ENCODE results near the gene FAM161A. TPM values are rescaled to one million over a fixed set of nuclear protein-coding genes. Genes with fewer than 3 reads are reported as not detected.
A peak's percentile ranks its signal among the peaks of the same experiment; 100 is the strongest.
"Not testable (repeated sequence)": the region's sequence is repeated elsewhere in the genome, so short reads cannot be mapped to it uniquely, and the experiment has no call there.

Gene FAM161A
- total and polyA plus RNA-seq, 2 experiments from 2014 or later = 4.5 to 9.4 TPM

GRCh38 chr2:61887717-61888266 lies 33.9 kb upstream of the FAM161A start:
- H3K36me3 ChIP-seq = peaks cover 15% of the 10 kb centered on the region
- TF ChIP-seq CTCF (IDR thresholded peaks at IDR 0.05; ENCODE audit: low read depth, low read length) = no peak
- no peaks in the 10 kb centered on the region for H3K9me3 ChIP-seq (ENCODE audit: low read depth)
- H3K4me3 ChIP-seq = peak overlapping the region; percentile 77
- H3K4me1 ChIP-seq (ENCODE audit: low read depth) = no peaks in the 10 kb centered on the region
- DNase-seq (ENCODE audit: low read depth in 1 of 2, low spot score in 1 of 2) = peak; percentile 22 to 53
- H3K27ac ChIP-seq = peak overlapping the region; percentile 99
- no peaks in the 10 kb centered on the region for H3K27me3 ChIP-seq

GRCh38 chr2:61885896-61886603 lies 32.2 kb upstream of the FAM161A start:
- H3K4me3 ChIP-seq = peak overlapping the region; percentile 77
- H3K36me3 ChIP-seq = peaks cover 29% of the 10 kb centered on the region

GRCh38 chr2:61882850-61883249 lies 29.0 kb upstream of the FAM161A start:
- no peaks in the 10 kb centered on the region for H3K27me3 ChIP-seq
- DNase-seq (ENCODE audit: low read depth in 1 of 2, low spot score in 1 of 2) = no peak
- no peaks in the 10 kb centered on the region for H3K9me3 ChIP-seq (ENCODE audit: low read depth)
- H3K27ac ChIP-seq = no peak overlapping the region
- TF ChIP-seq CTCF (IDR thresholded peaks at IDR 0.05; ENCODE audit: low read depth, low read length) = no peak
- H3K4me1 ChIP-seq (ENCODE audit: low read depth) = no peaks in the 10 kb centered on the region
- H3K36me3 ChIP-seq = peaks cover 57% of the 10 kb centered on the region
- H3K4me3 ChIP-seq = no peak overlapping the region

More at GRCh38 chr2:61885896-61886603, 32.2 kb upstream of the FAM161A start:
- Histone ChIP-seq H3K27ac (no peak overlapping the region), H3K9me3 (ENCODE audit: low read depth) (no peaks in the 10 kb centered on the region), H3K27me3 (no peaks in the 10 kb centered on the region), H3K4me1 (ENCODE audit: low read depth) (no peaks in the 10 kb centered on the region)
- no peak for TF ChIP-seq CTCF (IDR thresholded peaks at IDR 0.05; ENCODE audit: low read depth, low read length)
- DNase-seq (ENCODE audit: low read depth in 1 of 2, low spot score in 1 of 2) = no peak

GRCh38 chr2:61879351-61879750 lies 25.5 kb upstream of the FAM161A start:
- peaks cover 86% of the 10 kb centered on the region for H3K36me3 ChIP-seq
- not testable (repeated sequence) for H3K4me1 ChIP-seq (ENCODE audit: low read depth); DNase-seq (ENCODE audit: low read depth in 1 of 2, low spot score in 1 of 2); H3K9me3 ChIP-seq (ENCODE audit: low read depth); H3K27me3 ChIP-seq; H3K4me3 ChIP-seq; H3K27ac ChIP-seq

- Histone ChIP-seq H3K27ac (no peak overlapping the region), H3K9me3 (ENCODE audit: low read depth) (no peaks in the 10 kb centered on the region), H3K27me3 (no peaks in the 10 kb centered on the region), H3K36me3 (peaks cover 87% of the 10 kb centered on the region), H3K4me3 (no peak overlapping the region), H3K4me1 (ENCODE audit: low read depth) (no peaks in the 10 kb centered on the region)
- no peak for TF ChIP-seq CTCF (IDR thresholded peaks at IDR 0.05; ENCODE audit: low read depth, low read length)
- no peak for DNase-seq (ENCODE audit: low read depth in 1 of 2, low spot score in 1 of 2)
Observed at GRCh38 chr2:61878761-61879160, 24.9 kb upstream of the FAM161A start.

GRCh38 chr2:61877571-61878245 lies 23.8 kb upstream of the FAM161A start:
- Histone ChIP-seq H3K4me1 (ENCODE audit: low read depth) (no peaks in the 10 kb centered on the region), H3K27me3 (no peaks in the 10 kb centered on the region), H3K27ac (no peak overlapping the region), H3K36me3 (peaks cover 87% of the 10 kb centered on the region), H3K9me3 (ENCODE audit: low read depth) (no peaks in the 10 kb centered on the region), H3K4me3 (no peak overlapping the region)
- no peak for DNase-seq (ENCODE audit: low read depth in 1 of 2, low spot score in 1 of 2)
- TF ChIP-seq CTCF (IDR thresholded peaks at IDR 0.05; ENCODE audit: low read depth, low read length) = no peak

Data from cardiac muscle cell (in vitro differentiated cells and primary cell).